K562 (cell line): ENCODE measurements around the gene SFT2D2. TPM values are rescaled to one million over a fixed set of nuclear protein-coding genes. Genes with fewer than 3 reads are reported as not detected.
A peak's percentile ranks its signal among the peaks of the same experiment; 100 is the strongest.

Experiments
- ATAC-seq: fragments of 200-7000 bp; cut with Tn5 transposase; 3 replicates; pipeline ENCODE4 v1.9.1; 2020; ENCODE audit warnings: moderate library complexity
- BruUV-seq: library from RNA; stranded (reverse); fragments of 400-500 nt; replicated peaks from 2 replicates; lab custom pipeline; 2021; lab: Mats Ljungman, UMichigan
- CTCF ChIA-PET: fragments of 300-600 bp; formaldehyde crosslinking; extraction: SDS; loops from one replicate; lab custom pipeline; 2021; ENCODE audit warnings: low intra/inter-chr PET ratio; lab: Yijun Ruan, JAX
- POLR2A ChIA-PET: fragments of 300-600, 350-650 bp; sonication (Branson Sonifier 250); formaldehyde crosslinking; extraction: SDS; loops from one replicate; lab custom pipeline; 2021; ENCODE audit warnings: antibody characterized with exemption, inconsistent platforms; lab: Yijun Ruan, JAX
- DNase-seq, 4 experiments: peaks; one replicate each; pipeline versions ENCODE4 v3.0.0 to v3.0.0-alpha.2; 2011 to 2018; ENCODE audit warnings: low spot score in 3 of 4, mixed read lengths in 3 of 4; ENCODE audit errors: extremely low read depth in 1 of 4
- FAIRE-seq: peaks from 2 replicates; lab custom pipeline; 2011; peaks lifted over from hg19 to GRCh38; lab: Jason Lieb, UNC
- H2AFZ ChIP-seq: 2 replicates; pipeline ENCODE4 v1.6.0; 2011; ENCODE audit warnings: low read depth, low read length, control low read depth, inconsistent platforms
- H3K27ac ChIP-seq: fragments of 200-600 bp; 3 replicates; pipeline ENCODE4 v1.8.0; 2011; ENCODE audit warnings: low read depth, mild to moderate bottlenecking, control low read depth, inconsistent platforms, low read length, moderate library complexity, mixed read lengths; ENCODE audit errors: extremely low read depth
- H3K27me3 ChIP-seq, 2 experiments: fragments of 300-600 bp in 1 of 2; 2 replicates in 1 of 2; 3 replicates in 1 of 2; pipeline versions ENCODE4 v1.6.0 to v1.8.0; 2011; ENCODE audit warnings: inconsistent platforms in 2 of 2, low read length in 2 of 2, mild to moderate bottlenecking in 1 of 2, mixed read lengths in 1 of 2, moderate library complexity in 1 of 2; ENCODE audit not compliant: control insufficient read depth in 2 of 2, insufficient read depth in 2 of 2
- H3K36me3 ChIP-seq: fragments of 300-600 bp; 3 replicates; pipeline ENCODE4 v1.8.0; 2011; ENCODE audit warnings: mild to moderate bottlenecking, low read length, inconsistent platforms; ENCODE audit not compliant: control insufficient read depth, insufficient read depth
- H3K4me1 ChIP-seq, 2 experiments: fragments of 200-600 bp in 1 of 2; replicated peaks in 1 of 2; 2 replicates in 1 of 2; 3 replicates in 1 of 2; pipeline versions ENCODE4 v1.5.1 to v1.8.0; 2011; ENCODE audit warnings: inconsistent platforms in 2 of 2, low read length in 2 of 2, mild to moderate bottlenecking in 1 of 2, mixed read lengths in 1 of 2, moderate library complexity in 1 of 2; ENCODE audit not compliant: control insufficient read depth in 2 of 2, insufficient read depth in 2 of 2
- H3K4me2 ChIP-seq: 2 replicates; pipeline ENCODE4 v1.6.1; 2011; ENCODE audit warnings: low read length, control low read depth, inconsistent platforms, mixed read lengths; ENCODE audit not compliant: insufficient read depth
- H3K4me3 ChIP-seq: fragments of 200-600 bp; sonication (generic), shearing (Covaris generic); 2 replicates; pipeline ENCODE4 v1.5.1; 2016; ENCODE audit warnings: control low read depth, inconsistent platforms
- H3K79me2 ChIP-seq: fragments of 200-600 bp; 3 replicates; pipeline ENCODE4 v1.8.0; 2011; ENCODE audit warnings: low read length, inconsistent platforms; ENCODE audit not compliant: control insufficient read depth, insufficient read depth
- H3K9ac ChIP-seq, 2 experiments: 2 replicates each; pipeline versions ENCODE4 v1.6.0 to v1.6.1; 2011; ENCODE audit warnings: low read depth in 2 of 2, low read length in 2 of 2, control low read depth in 1 of 2, inconsistent platforms in 1 of 2, mild to moderate bottlenecking in 1 of 2, mixed read lengths in 1 of 2; ENCODE audit not compliant: insufficient read depth in 1 of 2
- H3K9me1 ChIP-seq: one replicate; pipeline ENCODE4 v1.6.0; 2011; ENCODE audit warnings: inconsistent platforms, mild to moderate bottlenecking, low read length, moderate library complexity; ENCODE audit not compliant: control insufficient read depth, insufficient read depth
- H3K9me3 ChIP-seq: replicated peaks from 2 replicates; pipeline ENCODE4 v1.5.1; 2011; ENCODE audit warnings: low read depth, low read length, inconsistent platforms; ENCODE audit not compliant: control insufficient read depth, insufficient read depth
- H4K20me1 ChIP-seq: replicated peaks from 2 replicates; pipeline ENCODE4 v1.6.1; 2011; ENCODE audit warnings: low read length, inconsistent platforms, mixed read lengths; ENCODE audit not compliant: control insufficient read depth, insufficient read depth
- CBFA2T3 ChIP-seq: fragments of 450-650 bp; IDR thresholded peaks from 2 replicates; pipeline ENCODE4 v1.6.1; 2017
- CHCHD3 ChIP-seq: fragments of 250-450 bp; sonication (Bioruptor Pico); IDR thresholded peaks from 2 replicates; pipeline ENCODE4 v2.1.2; 2022; ENCODE audit warnings: mild to moderate bottlenecking
- CHD4 ChIP-seq: fragments of 200-600 bp; sonication (generic); IDR thresholded peaks from 3 replicates; pipeline ENCODE4 v1.6.1; 2012; ENCODE audit warnings: low read depth, mild to moderate bottlenecking, mixed read lengths, low read length, inconsistent platforms; ENCODE audit not compliant: insufficient read depth, insufficient replicate concordance, poor library complexity, severe bottlenecking
- E2F3 ChIP-seq: fragments of 250-450 bp; sonication (Bioruptor Pico); IDR thresholded peaks from 2 replicates; pipeline ENCODE4 v1.4.0; 2020; ENCODE audit warnings: mild to moderate bottlenecking
- EZH2 ChIP-seq: IDR thresholded peaks from 2 replicates; pipeline ENCODE4 v1.6.1; 2012; ENCODE audit warnings: low read depth, mild to moderate bottlenecking, inconsistent platforms, low read length, borderline replicate concordance
- FOXM1 ChIP-seq, 2 experiments: fragments of 450-650 bp in 1 of 2; sonication (generic) in 1 of 2; formaldehyde crosslinking in 1 of 2; IDR thresholded peaks; 2 replicates each; pipeline versions ENCODE4 v1.6.1 to v1.9.0; 2017 to 2022; ENCODE audit warnings: low read depth in 2 of 2, mild to moderate bottlenecking in 2 of 2, missing genetic modification reagents in 1 of 2, moderate library complexity in 1 of 2
- GATAD2B ChIP-seq: fragments of 450-650 bp; IDR thresholded peaks from 2 replicates; pipeline ENCODE4 v1.6.1; 2017; ENCODE audit warnings: mild to moderate bottlenecking, borderline replicate concordance
- KLF10 ChIP-seq: fragments of 250-450 bp; sonication (Bioruptor Pico); IDR thresholded peaks from 2 replicates; pipeline ENCODE4 v1.6.1; 2021; ENCODE audit warnings: matching md5 sums
- KLF16 ChIP-seq: IDR thresholded peaks from 2 replicates; pipeline ENCODE4 v1.6.1; 2016; ENCODE audit warnings: antibody characterized with exemption
- PCBP1 ChIP-seq: fragments of 200-400 bp; formaldehyde crosslinking; IDR thresholded peaks from 2 replicates; pipeline ENCODE4 v1.6.1; 2018; ENCODE audit warnings: mild to moderate bottlenecking, low read depth, low read length; ENCODE audit not compliant: poor library complexity, severe bottlenecking
- PHB ChIP-seq: fragments of 250-450 bp; sonication (Bioruptor Pico); IDR thresholded peaks from 2 replicates; pipeline ENCODE4 v1.5.0; 2021
- RHOXF2B ChIP-seq: fragments of 250-450 bp; sonication (Bioruptor Pico); conservative IDR thresholded peaks from 2 replicates; pipeline ENCODE4 v1.5.1; 2021
- SOX6 ChIP-seq: fragments of 450-650 bp; IDR thresholded peaks from 2 replicates; pipeline ENCODE4 v1.6.1; 2014; ENCODE audit warnings: mild to moderate bottlenecking
- ZFP1 ChIP-seq: fragments of 450-650 bp; formaldehyde crosslinking; IDR thresholded peaks from 2 replicates; pipeline ENCODE4 v1.4.0; 2020; ENCODE audit warnings: mild to moderate bottlenecking, mixed read lengths
- ZNF589 ChIP-seq: fragments of 200-800 bp; sonication (Bioruptor generic); IDR thresholded peaks from 2 replicates; pipeline ENCODE4 v1.6.1; 2016; ENCODE audit warnings: low read depth, missing genetic modification characterization, missing compliant biosample characterization
- ZSCAN29 ChIP-seq: fragments of 450-650 bp; IDR thresholded peaks from 2 replicates; pipeline ENCODE4 v1.6.1; 2017
- WGBS: fragments of 100-300 bp; shearing (Covaris generic); methylation state at CpG from one replicate; pipeline ENCODE4 v1.1.6; 2016; ENCODE audit warnings: low coverage, mixed read lengths; ENCODE audit not compliant: insufficient coverage; ENCODE audit errors: missing lambda C conversion rate; 5-methylcytosine and 5-hydroxymethylcytosine counted together
- in situ Hi-C: fragments of 300-500 bp; cut with MboI; formaldehyde crosslinking; loops from 4 replicates; pipeline ENCODE4 v1.15.0; 2018; ENCODE audit warnings: inconsistent platforms, mixed read lengths
- intact Hi-C: fragments of 100-400 bp; cut with micrococcal nuclease; formaldehyde crosslinking; loops from 2 replicates; pipeline ENCODE4 v1.14.2; 2022
- polyA plus RNA-seq, 8 experiments: library from polyadenylated mRNA; depleted of rRNA in 4 of 8; stranded (reverse) in 5 of 8; unstranded in 3 of 8; fragments of >200 nt; fragmentation: Nextera tagmentation in 2 of 8; fragmentation: Illumina TruSeq in 1 of 8; extraction: Ambion mirVana in 2 of 8; extraction: Trizol in 1 of 8; gene quantifications; 2 replicates each; pipeline versions ENCODE4 v1.2.1 to v1.2.3, GENCODE V29; 2011 to 2014; ENCODE audit warnings: inconsistent platforms in 1 of 8, missing spikeins in 1 of 8
- total RNA-seq, 7 experiments: library from RNA; depleted of rRNA in 6 of 7; stranded (reverse); fragments of >200 nt in 6 of 7; fragmentation: Illumina TruSeq in 2 of 7; extraction: Trizol in 2 of 7; gene quantifications; 2 replicates each; pipeline versions ENCODE4 v1.2.1 to v1.2.3, GENCODE V29; 2011 to 2021; ENCODE audit warnings: low replicate concordance in 1 of 7
- TF ChIP-seq, protein P1 (sequence below), 2 experiments: IDR thresholded peaks in 1 of 2; conservative IDR thresholded peaks in 1 of 2; 2 replicates each; pipeline ENCODE4 v1.6.1; 2016; ENCODE audit warnings: low read depth in 2 of 2, mild to moderate bottlenecking in 1 of 2, missing compliant biosample characterization in 1 of 2, missing genetic modification characterization in 1 of 2, moderate library complexity in 1 of 2
- TF ChIP-seq, protein P2 (sequence below): IDR thresholded peaks from 2 replicates; pipeline ENCODE4 v1.6.1; 2012; ENCODE audit warnings: low read depth, low read length, improper control_type of control experiment, borderline replicate concordance
- TF ChIP-seq, protein P3 (sequence below): sonication (generic); formaldehyde crosslinking; IDR thresholded peaks from 2 replicates; pipeline ENCODE4 v1.8.0; 2022; ENCODE audit warnings: missing genetic modification reagents, mild to moderate bottlenecking, borderline replicate concordance

SFT2D2 gene
- total and polyA plus RNA-seq, 9 of the 15 experiments (the other 6 are each of a cell fraction or from before 2014, with no cell fraction given): 3.4 to 50.1 (median 21.6) TPM

DNA sequence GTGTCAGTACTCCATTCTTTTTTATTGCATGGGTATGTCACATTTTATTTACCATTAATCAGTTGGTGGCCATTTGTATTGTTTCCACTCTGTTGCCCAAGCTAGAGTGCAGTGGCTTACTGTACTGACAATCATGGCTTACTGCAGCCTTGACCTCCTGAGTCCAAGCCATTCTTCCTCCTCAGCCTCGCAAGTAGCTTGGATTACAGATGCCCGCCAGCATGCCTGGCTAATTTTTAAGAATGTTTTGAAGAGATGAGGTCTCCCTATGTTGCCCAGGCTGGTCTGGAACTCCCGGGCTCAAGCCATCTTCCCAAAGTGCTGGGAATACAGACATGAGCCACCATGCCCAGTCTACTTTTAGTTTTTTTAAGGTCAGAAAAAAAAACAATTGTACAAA lies 813 bp upstream of the SFT2D2 start:
- Histone ChIP-seq H3K27me3 (no peaks in the 10 kb centered on the region), H3K27ac (peak overlapping the region; percentile 91), H3K79me2 (peaks cover 53% of the 10 kb centered on the region), H3K9ac (peak overlapping the region; percentile 85 to 99; a peak in 3 of 4 replicates), H2AFZ (peak overlapping the region; percentile 88), H3K4me3 (no peak overlapping the region), H4K20me1 (peaks cover 6% of the 10 kb centered on the region; the same call in 1 of the 2 replicates), H3K9me3 (no peaks in the 10 kb centered on the region), H3K36me3 (peaks cover 25% of the 10 kb centered on the region; the same call in 2 of the 3 replicates), H3K4me1 (peaks cover 20 to 33% of the 10 kb centered on the region in 2 experiments), H3K9me1 (no peaks in the 10 kb centered on the region), H3K4me2 (peak overlapping the region; percentile 76)
- DNase-seq (peak in 1 of 4 experiments; percentile 27), FAIRE-seq (no peak), ATAC-seq (no peak)
- in situ Hi-C loops (no loop called here), intact Hi-C loops (loop anchor here (2.0 to 10.0 kb wide), 3 partner anchors 46 to 130 kb away; partner anchors contain the start of gene TIPRL)
- 61% methylated on average over 3 of the region's 3 CpGs for WGBS
- CTCF ChIA-PET: interaction anchor here (1.3 kb wide), 1 partner anchor 143 kb away, joined by 3 read pairs; no protein-coding TSS in a partner anchor
- POLR2A ChIA-PET: interaction anchor here (1.0 to 3.2 kb wide), 5 partner anchors 8 to 36 kb away, joined by 3 to 32 read pairs (median 4); no protein-coding TSS in a partner anchor
- no TSS peak for BruUV-seq
- no peak for TF ChIP-seq GATAD2B
- TF ChIP-seq KLF10: no peak
- TF ChIP-seq FOXM1 (IDR thresholded peaks at IDR 0.05; ENCODE audit: low read depth): no peak
- TF ChIP-seq FOXM1 (CRISPR knock-in tag; IDR thresholded peaks at IDR 0.05; ENCODE audit: low read depth): no peak
- no peak for TF ChIP-seq ZFP1
- TF ChIP-seq, protein P1, sequence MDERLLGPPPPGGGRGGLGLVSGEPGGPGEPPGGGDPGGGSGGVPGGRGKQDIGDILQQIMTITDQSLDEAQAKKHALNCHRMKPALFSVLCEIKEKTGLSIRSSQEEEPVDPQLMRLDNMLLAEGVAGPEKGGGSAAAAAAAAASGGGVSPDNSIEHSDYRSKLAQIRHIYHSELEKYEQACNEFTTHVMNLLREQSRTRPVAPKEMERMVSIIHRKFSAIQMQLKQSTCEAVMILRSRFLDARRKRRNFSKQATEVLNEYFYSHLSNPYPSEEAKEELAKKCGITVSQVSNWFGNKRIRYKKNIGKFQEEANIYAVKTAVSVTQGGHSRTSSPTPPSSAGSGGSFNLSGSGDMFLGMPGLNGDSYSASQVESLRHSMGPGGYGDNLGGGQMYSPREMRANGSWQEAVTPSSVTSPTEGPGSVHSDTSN (CRISPR knock-in tag; IDR thresholded peaks at IDR 0.05; ENCODE audit: low read depth): no peak
- TF ChIP-seq, protein P1 (tag; conservative IDR thresholded peaks at IDR 0.05; ENCODE audit: low read depth): no peak
- no peak for TF ChIP-seq SOX6
- no peak for TF ChIP-seq EZH2
- no peak for TF ChIP-seq CHCHD3
- TF ChIP-seq, protein P2, sequence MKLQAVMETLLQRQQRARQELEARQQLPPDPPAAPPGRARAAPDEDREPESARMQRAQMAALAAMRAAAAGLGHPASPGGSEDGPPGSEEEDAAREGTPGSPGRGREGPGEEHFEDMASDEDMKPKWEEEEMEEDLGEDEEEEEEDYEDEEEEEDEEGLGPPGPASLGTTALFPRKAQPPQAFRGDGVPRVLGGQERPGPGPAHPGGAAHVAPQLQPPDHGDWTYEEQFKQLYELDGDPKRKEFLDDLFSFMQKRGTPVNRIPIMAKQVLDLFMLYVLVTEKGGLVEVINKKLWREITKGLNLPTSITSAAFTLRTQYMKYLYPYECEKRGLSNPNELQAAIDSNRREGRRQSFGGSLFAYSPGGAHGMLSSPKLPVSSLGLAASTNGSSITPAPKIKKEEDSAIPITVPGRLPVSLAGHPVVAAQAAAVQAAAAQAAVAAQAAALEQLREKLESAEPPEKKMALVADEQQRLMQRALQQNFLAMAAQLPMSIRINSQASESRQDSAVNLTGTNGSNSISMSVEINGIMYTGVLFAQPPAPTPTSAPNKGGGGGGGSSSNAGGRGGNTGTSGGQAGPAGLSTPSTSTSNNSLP: no peak
- no peak for TF ChIP-seq CHD4
- TF ChIP-seq ZNF589 (CRISPR knock-in tag): no peak
- no peak for TF ChIP-seq PHB (CRISPR knock-in tag)
- TF ChIP-seq, protein P3, sequence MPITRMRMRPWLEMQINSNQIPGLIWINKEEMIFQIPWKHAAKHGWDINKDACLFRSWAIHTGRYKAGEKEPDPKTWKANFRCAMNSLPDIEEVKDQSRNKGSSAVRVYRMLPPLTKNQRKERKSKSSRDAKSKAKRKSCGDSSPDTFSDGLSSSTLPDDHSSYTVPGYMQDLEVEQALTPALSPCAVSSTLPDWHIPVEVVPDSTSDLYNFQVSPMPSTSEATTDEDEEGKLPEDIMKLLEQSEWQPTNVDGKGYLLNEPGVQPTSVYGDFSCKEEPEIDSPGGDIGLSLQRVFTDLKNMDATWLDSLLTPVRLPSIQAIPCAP (CRISPR knock-in tag): no peak
- TF ChIP-seq KLF16: no peak
- TF ChIP-seq E2F3 (CRISPR knock-in tag): no peak
- TF ChIP-seq PCBP1: no peak
- no peak for TF ChIP-seq RHOXF2B
- no peak for TF ChIP-seq ZSCAN29
- TF ChIP-seq CBFA2T3: no peak
